Measurements from ENCODE around the gene KCNMA1. TPM values are rescaled to one million over a fixed set of nuclear protein-coding genes. Genes with fewer than 3 reads are reported as not detected.

KCNMA1 gene
- total RNA-seq, 1 donor from 2014 or later, result 95.5 TPM

DNA sequence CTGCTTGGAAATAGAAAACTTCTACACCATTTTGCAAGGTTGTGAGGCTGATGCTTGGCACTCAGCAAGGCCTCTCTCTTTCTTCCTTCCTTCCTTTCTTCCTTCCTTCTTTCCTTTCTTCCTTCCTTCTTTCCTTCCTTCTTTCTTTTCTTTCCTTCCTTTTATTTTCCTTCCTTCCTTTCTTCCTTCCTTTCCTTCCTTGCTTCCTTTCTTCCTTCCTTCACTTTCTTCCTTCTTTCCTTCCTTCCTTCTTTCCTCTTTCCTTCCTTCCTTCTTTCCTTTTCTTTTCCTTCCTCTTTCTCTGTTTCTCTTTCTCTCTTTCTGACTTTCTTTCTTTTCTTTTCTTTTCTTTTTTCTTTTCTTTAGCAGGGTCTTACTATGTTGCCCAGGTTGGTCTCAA, 460.4 kb downstream of the KCNMA1 start:
- no peak for DNase-seq (ENCODE audit: extremely low spot score, unreplicated experiment)
- no peak overlapping the region for H3K27ac Mint-ChIP-seq (ENCODE audit: unreplicated experiment)
- TF ChIP-seq, protein P1, sequence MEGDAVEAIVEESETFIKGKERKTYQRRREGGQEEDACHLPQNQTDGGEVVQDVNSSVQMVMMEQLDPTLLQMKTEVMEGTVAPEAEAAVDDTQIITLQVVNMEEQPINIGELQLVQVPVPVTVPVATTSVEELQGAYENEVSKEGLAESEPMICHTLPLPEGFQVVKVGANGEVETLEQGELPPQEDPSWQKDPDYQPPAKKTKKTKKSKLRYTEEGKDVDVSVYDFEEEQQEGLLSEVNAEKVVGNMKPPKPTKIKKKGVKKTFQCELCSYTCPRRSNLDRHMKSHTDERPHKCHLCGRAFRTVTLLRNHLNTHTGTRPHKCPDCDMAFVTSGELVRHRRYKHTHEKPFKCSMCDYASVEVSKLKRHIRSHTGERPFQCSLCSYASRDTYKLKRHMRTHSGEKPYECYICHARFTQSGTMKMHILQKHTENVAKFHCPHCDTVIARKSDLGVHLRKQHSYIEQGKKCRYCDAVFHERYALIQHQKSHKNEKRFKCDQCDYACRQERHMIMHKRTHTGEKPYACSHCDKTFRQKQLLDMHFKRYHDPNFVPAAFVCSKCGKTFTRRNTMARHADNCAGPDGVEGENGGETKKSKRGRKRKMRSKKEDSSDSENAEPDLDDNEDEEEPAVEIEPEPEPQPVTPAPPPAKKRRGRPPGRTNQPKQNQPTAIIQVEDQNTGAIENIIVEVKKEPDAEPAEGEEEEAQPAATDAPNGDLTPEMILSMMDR (IDR thresholded peaks at IDR 0.05), result no peak
- no peak overlapping the region for H3K4me3 Mint-ChIP-seq (ENCODE audit: unreplicated experiment)
- no peaks in the 10 kb centered on the region for H3K27me3 Mint-ChIP-seq (ENCODE audit: unreplicated experiment)
- H3K36me3 Mint-ChIP-seq (ENCODE audit: unreplicated experiment), result no peaks in the 10 kb centered on the region
- peaks cover 18% of the 10 kb centered on the region for H3K4me1 Mint-ChIP-seq (ENCODE audit: unreplicated experiment)
- no peaks in the 10 kb centered on the region for H3K9me3 Mint-ChIP-seq (ENCODE audit: unreplicated experiment)

DNA sequence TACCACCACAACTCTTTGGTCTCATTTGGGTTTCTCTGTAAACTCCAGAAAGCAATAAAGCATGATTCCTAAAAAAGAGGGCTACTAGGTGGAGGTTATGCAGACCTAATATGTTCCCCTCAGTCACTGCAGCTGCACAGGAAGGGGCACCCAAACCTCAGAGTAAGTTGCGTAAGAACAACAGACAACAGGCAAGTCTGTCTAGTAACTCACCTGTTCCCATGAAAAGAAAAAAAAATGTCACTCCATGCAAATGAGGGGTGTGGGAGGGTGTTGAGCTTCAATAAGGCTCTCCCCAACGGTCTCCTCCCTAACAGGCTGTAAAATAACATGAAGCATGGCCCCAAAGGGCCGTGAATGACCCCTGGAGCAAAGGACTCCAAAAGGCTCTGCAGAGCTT, 461.4 kb downstream of the KCNMA1 start:
- no peak for DNase-seq (ENCODE audit: extremely low spot score, unreplicated experiment)
- Mint-ChIP-seq H3K36me3 (ENCODE audit: unreplicated experiment) (no peaks in the 10 kb centered on the region), H3K27me3 (ENCODE audit: unreplicated experiment) (no peaks in the 10 kb centered on the region), H3K4me3 (ENCODE audit: unreplicated experiment) (no peak overlapping the region), H3K4me1 (ENCODE audit: unreplicated experiment) (peaks cover 18% of the 10 kb centered on the region), H3K9me3 (ENCODE audit: unreplicated experiment) (no peaks in the 10 kb centered on the region), H3K27ac (ENCODE audit: unreplicated experiment) (no peak overlapping the region)
- TF ChIP-seq, protein P1 (IDR thresholded peaks at IDR 0.05), result no peak

DNA sequence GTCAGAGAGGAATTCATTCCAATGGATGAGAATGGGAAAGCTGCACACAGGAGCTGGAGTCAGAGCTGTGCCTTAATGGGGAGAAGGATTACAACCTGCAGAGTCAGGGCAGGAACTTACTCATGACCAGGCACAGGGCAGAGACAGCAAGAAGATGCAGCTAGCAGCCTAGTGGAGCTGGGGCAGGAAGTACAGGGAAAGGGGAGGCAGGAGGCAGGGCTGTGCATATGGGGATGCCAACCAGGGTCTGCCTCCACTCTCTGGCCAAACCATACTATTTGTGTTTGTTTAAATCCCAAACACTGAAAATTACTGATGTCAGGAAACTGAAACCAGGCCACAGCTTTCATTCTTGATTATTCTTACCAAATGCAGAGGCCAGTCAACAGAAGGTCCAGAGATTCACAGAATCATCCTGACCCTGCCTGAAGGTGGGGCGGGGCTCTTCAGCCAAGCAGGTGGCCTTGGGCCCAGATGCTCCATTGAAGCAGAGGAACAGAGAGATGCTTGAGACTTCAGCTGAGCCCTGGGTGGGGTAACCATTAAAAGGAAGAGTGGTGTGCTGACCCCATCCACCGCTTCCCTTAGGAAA, 461.9 kb downstream of the KCNMA1 start:
- Mint-ChIP-seq H3K4me3 (ENCODE audit: unreplicated experiment) (no peak overlapping the region), H3K4me1 (ENCODE audit: unreplicated experiment) (peaks cover 18% of the 10 kb centered on the region), H3K36me3 (ENCODE audit: unreplicated experiment) (no peaks in the 10 kb centered on the region), H3K27ac (ENCODE audit: unreplicated experiment) (no peak overlapping the region), H3K27me3 (ENCODE audit: unreplicated experiment) (no peaks in the 10 kb centered on the region), H3K9me3 (ENCODE audit: unreplicated experiment) (no peaks in the 10 kb centered on the region)
- TF ChIP-seq, protein P1 (IDR thresholded peaks at IDR 0.05), result no peak
- DNase-seq (ENCODE audit: extremely low spot score, unreplicated experiment), result no peak

DNA sequence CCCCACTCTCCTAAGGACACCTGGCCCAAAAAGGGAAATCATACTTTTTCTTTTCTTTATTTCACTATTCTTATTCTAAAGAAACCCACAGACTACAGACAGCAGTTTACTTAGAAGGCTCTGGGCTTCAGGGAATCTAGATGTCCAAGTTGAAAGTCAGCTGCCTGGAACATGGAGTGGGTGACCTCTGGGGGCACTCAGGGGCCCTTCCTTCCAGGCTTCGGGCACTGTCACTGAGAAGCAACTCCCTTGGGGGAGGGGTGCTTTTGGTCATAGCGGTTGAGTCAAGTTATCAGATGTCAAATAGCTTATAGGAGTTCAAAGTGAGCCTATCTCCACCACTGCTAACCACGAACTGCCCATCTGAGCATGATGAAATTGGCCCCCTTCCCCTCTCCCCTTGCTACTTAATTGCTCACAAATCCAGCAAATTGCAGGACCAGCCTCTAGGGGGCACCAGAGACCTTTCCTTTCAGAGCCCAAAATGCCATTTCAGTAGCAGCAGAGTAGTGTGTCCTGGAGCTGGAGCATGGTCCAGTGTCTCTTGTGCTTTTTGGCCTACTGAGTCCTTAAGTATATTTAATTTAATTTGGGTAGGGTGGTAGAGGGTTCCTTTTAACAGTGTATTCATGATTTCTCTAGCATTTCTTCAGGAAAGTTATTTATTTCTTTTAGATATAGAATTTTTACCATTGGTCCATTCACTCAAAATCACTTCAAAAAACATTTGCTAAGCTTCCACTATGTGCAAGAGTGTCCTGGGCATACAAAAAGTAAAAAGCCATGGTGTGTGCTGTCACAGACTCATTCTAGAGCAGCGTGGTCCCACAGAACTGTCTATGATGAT, 463.8 kb downstream of the KCNMA1 start:
- Mint-ChIP-seq H3K36me3 (ENCODE audit: unreplicated experiment) (no peaks in the 10 kb centered on the region), H3K27me3 (ENCODE audit: unreplicated experiment) (no peaks in the 10 kb centered on the region)

DNA sequence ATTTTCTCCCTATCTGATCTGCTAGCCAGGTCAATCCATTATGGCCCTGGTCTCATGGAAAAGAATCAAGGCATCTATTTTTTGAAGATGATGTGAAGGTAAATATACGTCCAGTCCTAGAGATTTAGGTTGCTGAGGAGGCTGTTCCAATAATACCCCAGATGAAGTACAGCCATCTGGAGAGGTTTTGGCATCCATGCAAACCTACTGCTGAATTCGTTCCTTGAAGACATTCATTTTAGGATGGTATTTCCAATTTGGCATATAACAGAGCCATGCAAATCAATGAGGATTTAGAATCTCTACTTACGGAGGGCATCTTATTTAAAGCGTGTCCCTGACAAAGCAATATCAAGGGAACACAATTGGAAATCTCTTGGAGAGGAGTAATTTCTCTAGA, 465.5 kb downstream of the KCNMA1 start:
- H3K4me1 Mint-ChIP-seq (ENCODE audit: unreplicated experiment), result peaks cover 4% of the 10 kb centered on the region
- TF ChIP-seq, protein P1 (IDR thresholded peaks at IDR 0.05), result no peak
- H3K36me3 Mint-ChIP-seq (ENCODE audit: unreplicated experiment), result no peaks in the 10 kb centered on the region
- no peak overlapping the region for H3K4me3 Mint-ChIP-seq (ENCODE audit: unreplicated experiment)
- no peak for DNase-seq (ENCODE audit: extremely low spot score, unreplicated experiment)
- H3K9me3 Mint-ChIP-seq (ENCODE audit: unreplicated experiment), result no peaks in the 10 kb centered on the region
- H3K27ac Mint-ChIP-seq (ENCODE audit: unreplicated experiment), result no peak overlapping the region
- no peaks in the 10 kb centered on the region for H3K27me3 Mint-ChIP-seq (ENCODE audit: unreplicated experiment)

More for the DNA sequence above, 463.8 kb downstream of the KCNMA1 start:
- H3K9me3 Mint-ChIP-seq (ENCODE audit: unreplicated experiment), result no peaks in the 10 kb centered on the region
- TF ChIP-seq, protein P1 (IDR thresholded peaks at IDR 0.05), result peak; percentile 92
- no peak overlapping the region for H3K4me3 Mint-ChIP-seq (ENCODE audit: unreplicated experiment)
- H3K4me1 Mint-ChIP-seq (ENCODE audit: unreplicated experiment), result peaks cover 5% of the 10 kb centered on the region
- H3K27ac Mint-ChIP-seq (ENCODE audit: unreplicated experiment), result peak overlapping the region; percentile 4
- DNase-seq (ENCODE audit: extremely low spot score, unreplicated experiment), result peak; percentile 90

Measured in osteocyte (in vitro differentiated cells).